Endodermal cell (in vitro differentiated cells): Measurements from ENCODE around the gene COL23A1. TPM values are rescaled to one million over a fixed set of nuclear protein-coding genes. Genes with fewer than 3 reads are reported as not detected.

Experiments used
- DNase-seq: peaks from one replicate; pipeline ENCODE4 v3.0.0-alpha.2; 2017
- H3K27ac ChIP-seq: 2 replicates; pipeline ENCODE4 v1.5.1; 2013; ENCODE audit warnings: mild to moderate bottlenecking, low read depth, low read length, moderate library complexity
- H3K27me3 ChIP-seq: 2 replicates; pipeline ENCODE4 v1.6.1; 2013; ENCODE audit warnings: mild to moderate bottlenecking, low read length, moderate library complexity; ENCODE audit not compliant: insufficient read depth, control insufficient read depth, poor library complexity, severe bottlenecking
- H3K36me3 ChIP-seq: 2 replicates; pipeline ENCODE4 v1.7.0; 2013; ENCODE audit warnings: mild to moderate bottlenecking, low read length, moderate library complexity; ENCODE audit not compliant: control insufficient read depth, insufficient read depth
- H3K4me1 ChIP-seq: one replicate; pipeline ENCODE4 v1.7.0; 2013; ENCODE audit warnings: low read length; ENCODE audit not compliant: control insufficient read depth, insufficient read depth
- H3K4me3 ChIP-seq: 2 replicates; pipeline ENCODE4 v1.5.1; 2013; ENCODE audit warnings: mild to moderate bottlenecking, low read length, moderate library complexity
- H3K9ac ChIP-seq: 2 replicates; pipeline ENCODE4 v1.6.1; 2013; ENCODE audit warnings: mild to moderate bottlenecking, low read length, moderate library complexity; ENCODE audit not compliant: poor library complexity, severe bottlenecking; ENCODE audit errors: extremely low read depth
- H3K9me3 ChIP-seq: 2 replicates; pipeline ENCODE4 v1.6.1; 2013; ENCODE audit warnings: mild to moderate bottlenecking, low read length, moderate library complexity; ENCODE audit not compliant: control insufficient read depth
- H3K27ac Mint-ChIP-seq: 2 replicates; pipeline ENCODE4 v1.8.0; 2020; ENCODE audit warnings: mixed read lengths
- H3K27me3 Mint-ChIP-seq: 2 replicates; pipeline ENCODE4 v1.8.0; 2021; ENCODE audit warnings: mild to moderate bottlenecking, mixed read lengths; ENCODE audit not compliant: insufficient read depth
- H3K36me3 Mint-ChIP-seq: 2 replicates; pipeline ENCODE4 v1.8.0; 2020; ENCODE audit warnings: low read depth, mixed read lengths
- H3K4me1 Mint-ChIP-seq: 2 replicates; pipeline ENCODE4 v1.8.0; 2020; ENCODE audit warnings: mixed read lengths
- H3K4me3 Mint-ChIP-seq: 2 replicates; pipeline ENCODE4 v1.8.0; 2020; ENCODE audit warnings: mild to moderate bottlenecking, moderate library complexity, mixed read lengths
- H3K9me3 Mint-ChIP-seq: 2 replicates; pipeline ENCODE4 v1.8.0; 2020; ENCODE audit warnings: mild to moderate bottlenecking, mixed read lengths
- WGBS, 2 experiments: methylation state at CpG; one replicate each; pipeline versions ENCODE4 v1.1.5 to v1.1.7; 2013; ENCODE audit warnings: missing lambda C conversion rate in 2 of 2, mixed read lengths in 1 of 2; ENCODE audit not compliant: insufficient coverage in 1 of 2, insufficient read length in 1 of 2; 5-methylcytosine and 5-hydroxymethylcytosine counted together
- total RNA-seq, 2 donors: library from RNA; stranded (reverse); fragmentation: NEBNext Ultra II Directional in 1 of 2; extraction: Animal tissue kit (Norgen Biotek cat#: 25700) in 1 of 2; gene quantifications; 2 replicates in 1 of 2; 3 replicates in 1 of 2; pipeline ENCODE4 v1.2.1, GENCODE V29; 2021
- TF ChIP-seq, protein P1 (sequence below): fragments of 200-600 bp; sonication (generic); conservative IDR thresholded peaks from 2 replicates; pipeline ENCODE4 v1.5.0; 2021; ENCODE audit warnings: antibody characterized with exemption, mild to moderate bottlenecking

The COL23A1 gene
- total RNA-seq, 2 donors from 2014 or later, result 50.2 to 71.3 TPM

DNA sequence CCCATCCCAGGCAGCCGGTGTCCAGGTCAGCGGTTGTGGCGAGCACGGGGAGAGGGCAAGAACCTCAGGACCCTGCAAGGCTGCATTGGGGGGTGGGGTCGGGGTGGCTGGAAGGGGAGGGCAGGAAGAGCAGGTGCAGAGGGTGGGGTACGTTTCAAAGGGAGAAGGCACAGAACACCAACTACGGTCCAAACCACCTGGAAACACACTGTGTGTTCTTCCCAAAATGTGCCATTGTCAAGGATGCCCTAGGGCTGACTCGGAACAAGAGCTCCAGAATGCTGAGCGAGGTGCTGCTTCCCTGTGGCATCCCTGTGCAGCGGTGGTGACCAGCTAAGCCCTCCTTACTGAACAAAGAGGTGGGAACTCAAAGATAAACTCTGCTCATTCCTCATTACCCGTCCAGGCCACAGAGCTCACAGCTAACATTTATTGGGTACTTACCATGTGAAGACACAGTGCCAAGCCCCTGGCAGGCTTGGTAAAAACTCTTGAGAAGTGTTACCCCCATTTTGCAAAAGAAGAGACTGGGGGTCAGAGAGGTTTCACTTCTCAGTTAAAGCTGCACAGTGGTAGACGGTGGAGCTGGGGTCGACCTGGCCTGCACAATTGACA lies 153.8 kb downstream of the COL23A1 start:
- 91 to 95% methylated on average over 10 to 13 of the region's 13 CpGs for WGBS, 2 experiments
- H3K27ac ChIP-seq, result no peak overlapping the region
- Mint-ChIP-seq H3K4me1 (peaks cover 28% of the 10 kb centered on the region), H3K9me3 (no peaks in the 10 kb centered on the region), H3K27ac (no peak overlapping the region), H3K36me3 (peaks cover 7% of the 10 kb centered on the region), H3K4me3 (no peak overlapping the region), H3K27me3 (no peaks in the 10 kb centered on the region)
- peak; percentile 20 for DNase-seq
- H3K4me1 ChIP-seq, result no peaks in the 10 kb centered on the region
- no peak overlapping the region for H3K4me3 ChIP-seq
- peaks cover 4% of the 10 kb centered on the region for H3K9me3 ChIP-seq
- no peak overlapping the region for H3K9ac ChIP-seq
- H3K27me3 ChIP-seq, result no peaks in the 10 kb centered on the region
- no peaks in the 10 kb centered on the region for H3K36me3 ChIP-seq
- TF ChIP-seq, protein P1, sequence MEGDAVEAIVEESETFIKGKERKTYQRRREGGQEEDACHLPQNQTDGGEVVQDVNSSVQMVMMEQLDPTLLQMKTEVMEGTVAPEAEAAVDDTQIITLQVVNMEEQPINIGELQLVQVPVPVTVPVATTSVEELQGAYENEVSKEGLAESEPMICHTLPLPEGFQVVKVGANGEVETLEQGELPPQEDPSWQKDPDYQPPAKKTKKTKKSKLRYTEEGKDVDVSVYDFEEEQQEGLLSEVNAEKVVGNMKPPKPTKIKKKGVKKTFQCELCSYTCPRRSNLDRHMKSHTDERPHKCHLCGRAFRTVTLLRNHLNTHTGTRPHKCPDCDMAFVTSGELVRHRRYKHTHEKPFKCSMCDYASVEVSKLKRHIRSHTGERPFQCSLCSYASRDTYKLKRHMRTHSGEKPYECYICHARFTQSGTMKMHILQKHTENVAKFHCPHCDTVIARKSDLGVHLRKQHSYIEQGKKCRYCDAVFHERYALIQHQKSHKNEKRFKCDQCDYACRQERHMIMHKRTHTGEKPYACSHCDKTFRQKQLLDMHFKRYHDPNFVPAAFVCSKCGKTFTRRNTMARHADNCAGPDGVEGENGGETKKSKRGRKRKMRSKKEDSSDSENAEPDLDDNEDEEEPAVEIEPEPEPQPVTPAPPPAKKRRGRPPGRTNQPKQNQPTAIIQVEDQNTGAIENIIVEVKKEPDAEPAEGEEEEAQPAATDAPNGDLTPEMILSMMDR, result no peak

DNA sequence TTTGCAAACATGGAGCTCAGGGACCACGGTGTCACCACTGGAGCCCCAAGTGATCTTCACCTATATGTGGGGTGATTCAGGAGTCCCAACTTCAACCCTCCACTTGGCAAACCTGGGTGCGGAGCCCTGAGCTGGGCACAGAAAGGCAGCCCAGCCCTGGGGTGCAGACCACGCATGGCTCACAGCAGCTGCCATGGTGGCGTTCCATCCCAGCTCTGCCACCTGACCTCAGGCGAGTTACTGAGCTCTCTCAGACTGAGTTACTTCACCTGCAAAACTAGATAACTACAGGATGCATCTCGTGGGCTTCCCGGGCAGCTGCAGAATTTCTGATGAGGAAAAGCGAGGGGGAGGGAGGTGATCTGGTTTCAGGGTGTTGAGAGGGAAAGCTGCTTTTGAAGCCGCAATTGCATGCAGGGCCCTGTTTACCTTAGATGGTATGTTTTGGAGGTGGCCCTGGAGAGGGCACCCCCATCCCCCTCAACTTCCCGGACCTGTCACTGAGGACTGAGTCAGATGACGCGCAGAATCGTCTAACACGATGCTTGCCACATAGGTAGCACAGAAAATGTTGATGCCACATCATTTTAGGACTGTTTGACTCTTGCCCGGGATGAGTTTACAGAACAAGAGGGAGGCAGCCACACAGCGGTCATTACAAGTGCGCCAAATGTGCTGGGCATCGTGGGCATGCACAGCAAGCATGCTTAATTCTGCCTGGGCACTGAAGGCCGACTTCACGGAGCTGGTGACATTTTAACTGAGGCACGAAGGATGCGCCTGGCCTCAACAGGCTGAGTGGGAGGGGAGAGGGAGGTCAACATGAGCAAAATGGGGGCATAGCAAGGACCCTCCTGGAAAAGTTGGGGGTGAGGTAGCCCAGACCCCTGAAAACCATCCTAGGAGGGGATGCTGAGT lies 154.6 kb downstream of the COL23A1 start:
- Mint-ChIP-seq H3K27me3 (no peaks in the 10 kb centered on the region), H3K27ac (no peak overlapping the region), H3K4me3 (no peak overlapping the region), H3K4me1 (peaks cover 28% of the 10 kb centered on the region), H3K36me3 (peaks cover 14% of the 10 kb centered on the region), H3K9me3 (no peaks in the 10 kb centered on the region)
- H3K9me3 ChIP-seq, result peaks cover 6% of the 10 kb centered on the region
- H3K27ac ChIP-seq, result no peak overlapping the region
- H3K4me1 ChIP-seq, result no peaks in the 10 kb centered on the region
- DNase-seq, result peak; percentile 29
- H3K4me3 ChIP-seq, result no peak overlapping the region
- H3K27me3 ChIP-seq, result no peaks in the 10 kb centered on the region
- H3K36me3 ChIP-seq, result no peaks in the 10 kb centered on the region
- H3K9ac ChIP-seq, result no peak overlapping the region
- TF ChIP-seq, protein P1, result no peak
- 96 to 98% methylated on average over 10 to 22 of the region's 22 CpGs for WGBS, 2 experiments

DNA sequence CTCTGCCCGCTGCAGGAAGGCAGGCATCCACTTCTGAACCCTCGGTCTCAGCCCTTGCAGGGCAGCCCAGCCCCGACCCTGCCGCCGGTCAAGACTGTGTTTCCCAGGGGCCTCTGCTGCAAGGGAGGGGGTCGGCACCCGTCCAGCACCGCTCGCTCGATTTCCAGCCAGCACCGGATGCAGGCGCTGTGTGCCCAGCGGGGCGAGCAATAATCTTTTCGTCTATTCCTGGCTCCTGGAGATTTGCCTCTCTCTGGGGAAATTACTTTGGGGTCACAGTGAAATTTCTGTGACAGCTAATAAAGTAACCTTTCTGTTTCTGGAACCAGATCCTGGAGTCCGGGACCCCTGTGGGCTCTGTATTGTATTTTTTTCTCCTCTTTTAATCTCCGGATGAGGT lies 155.3 kb downstream of the COL23A1 start:
- Histone ChIP-seq H3K27ac (no peak overlapping the region), H3K9me3 (peaks cover 6% of the 10 kb centered on the region), H3K9ac (no peak overlapping the region), H3K27me3 (no peaks in the 10 kb centered on the region), H3K4me3 (no peak overlapping the region), H3K4me1 (no peaks in the 10 kb centered on the region), H3K36me3 (no peaks in the 10 kb centered on the region)
- Mint-ChIP-seq H3K9me3 (no peaks in the 10 kb centered on the region), H3K27me3 (no peaks in the 10 kb centered on the region), H3K4me1 (peaks cover 34% of the 10 kb centered on the region), H3K27ac (no peak overlapping the region), H3K36me3 (peaks cover 14% of the 10 kb centered on the region), H3K4me3 (no peak overlapping the region)
- peak; percentile 33 for DNase-seq
- 90 to 95% methylated on average over 15 to 17 of the region's 17 CpGs for WGBS, 2 experiments
- TF ChIP-seq, protein P1, result no peak
